C1 segment of cervical spinal cord (tissue), 14 donors: ENCODE data around the gene CAPN15.

ENCODE experiments used
- DNase-seq, 14 donors: peaks; one replicate each; lab custom pipeline; 2025; lab: John Stamatoyannopoulos, UW

Gene CAPN15

GRCh38 chr16:561413-561794, 33.9 kb downstream of the CAPN15 start:
- no peak for DNase-seq

DNA sequence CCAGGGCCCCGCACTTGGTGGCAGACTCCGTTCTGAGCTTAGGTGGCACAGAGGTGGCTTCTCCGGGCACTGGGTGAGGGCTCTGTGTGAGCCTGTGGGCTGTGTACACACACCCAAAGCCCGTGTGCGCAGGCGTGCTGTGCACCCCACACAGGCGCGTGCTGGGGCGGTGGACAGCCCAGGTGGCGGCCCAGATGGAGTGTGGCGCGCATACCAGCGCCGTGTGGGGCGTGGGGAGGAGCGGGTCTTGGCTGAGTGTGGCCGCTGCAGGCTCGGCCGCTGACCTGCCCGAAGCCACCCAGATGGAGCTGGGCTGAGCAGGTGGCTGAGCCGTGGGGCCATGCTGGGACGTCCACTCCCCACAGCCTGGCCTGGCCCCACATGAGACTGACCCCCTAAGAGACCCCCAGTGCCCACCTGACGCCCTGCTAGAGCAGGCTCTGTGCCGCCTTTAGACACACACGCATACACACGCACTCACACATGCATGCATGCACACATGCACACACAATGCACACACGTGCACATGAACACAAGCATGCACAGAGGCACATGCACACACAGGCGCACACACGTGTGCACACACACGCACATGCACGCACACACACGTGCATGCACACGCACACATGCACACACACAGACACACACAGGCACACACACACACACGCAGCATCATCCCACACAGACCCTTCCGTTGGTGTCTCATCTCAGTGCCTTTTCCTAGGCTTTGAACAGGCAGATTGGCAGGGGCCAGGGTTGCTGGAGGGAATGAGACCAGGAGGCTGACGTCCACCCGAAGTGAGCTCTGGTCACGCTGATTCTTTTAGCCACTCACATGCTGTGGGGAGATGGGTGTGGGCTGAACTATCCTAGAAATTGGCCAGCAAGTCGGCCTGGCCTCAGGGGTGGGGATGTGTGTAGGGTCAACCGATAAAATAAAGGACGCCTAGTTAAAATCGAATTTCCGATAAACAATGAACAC, 34.7 kb downstream of the CAPN15 start:
- DNase-seq: peak in 1 of 14 donors; percentile 90

GRCh38 chr16:563072-563644, 35.6 kb downstream of the CAPN15 start:
- DNase-seq: no peak

DNA sequence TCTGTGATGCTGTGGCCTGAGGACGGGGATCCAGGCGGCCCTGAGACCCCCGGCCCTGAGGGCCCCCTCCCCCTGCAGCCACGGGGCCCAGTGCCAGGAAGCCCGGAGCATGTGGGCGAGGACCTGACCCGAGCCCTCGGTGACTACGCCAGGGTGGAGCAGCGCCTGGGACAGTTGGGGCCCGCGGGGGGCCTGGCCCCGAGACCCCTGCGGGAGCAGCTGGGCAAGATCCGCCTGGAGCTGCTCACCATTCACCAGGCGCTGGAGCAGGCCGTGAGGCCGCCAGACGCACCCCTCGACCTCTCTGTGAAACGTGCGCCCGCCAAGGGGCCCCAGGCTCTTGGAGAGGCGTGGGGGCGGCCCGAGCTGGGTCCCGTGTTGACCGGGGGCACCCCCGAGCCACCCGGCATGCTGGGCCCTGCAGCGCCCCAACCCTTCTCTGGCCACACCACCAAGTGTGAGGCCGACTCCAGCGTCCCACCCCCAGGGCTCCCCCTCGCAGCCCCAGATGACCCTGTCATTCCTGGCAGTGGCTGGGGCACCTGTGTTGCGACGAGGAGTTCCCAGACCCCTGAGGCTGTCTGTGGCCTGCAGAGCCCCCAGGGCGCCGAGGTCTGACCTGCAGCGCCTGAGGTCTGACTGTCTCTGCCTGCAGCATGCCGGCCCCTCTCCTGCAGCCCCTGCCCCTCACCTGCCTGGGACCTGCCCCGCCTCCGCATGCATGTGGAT, 37.3 kb downstream of the CAPN15 start:
- no peak for DNase-seq

DNA sequence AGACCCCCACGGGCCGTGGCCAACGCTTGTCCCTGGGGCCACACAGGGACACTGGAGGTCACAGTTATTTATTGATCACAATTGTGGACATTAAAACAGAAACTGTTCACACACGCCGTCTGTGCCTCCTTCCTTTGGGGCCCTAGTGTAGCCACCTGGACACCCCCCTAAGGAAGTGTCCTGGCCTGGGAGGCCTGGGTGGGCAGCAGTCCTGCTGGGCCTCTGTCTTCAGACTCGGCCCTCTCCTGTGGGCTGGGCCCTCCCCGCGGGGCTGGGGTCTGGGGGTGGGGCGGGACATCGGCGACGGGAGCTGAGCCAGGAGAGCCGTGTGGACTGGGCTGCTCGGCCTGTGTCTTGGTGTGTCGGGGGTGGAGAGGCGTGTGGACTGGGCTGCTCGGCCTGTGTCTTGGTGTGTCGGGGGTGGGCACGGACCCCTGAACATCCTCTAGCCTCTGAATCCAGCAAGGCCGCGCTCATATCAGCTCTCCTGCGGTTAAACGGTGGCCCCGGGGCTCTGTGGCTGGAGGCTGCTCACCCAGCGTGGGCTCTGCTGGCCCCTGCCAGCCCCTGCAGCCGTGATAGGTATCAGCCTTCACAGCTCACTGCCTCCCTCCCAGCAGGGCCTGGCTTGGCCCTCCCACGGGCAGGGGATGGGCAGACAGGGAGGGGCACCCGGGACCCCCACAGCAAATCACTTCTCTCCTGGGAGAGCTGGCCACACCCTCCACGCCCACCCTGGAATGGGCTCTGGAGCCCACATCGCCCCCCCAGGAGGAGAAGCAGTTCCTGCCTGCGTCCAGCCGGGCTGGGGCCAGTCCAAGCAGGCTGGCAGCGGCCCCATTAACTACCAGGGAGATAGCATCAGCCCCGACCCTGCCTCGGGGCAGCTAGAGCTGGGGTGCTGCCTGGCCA, 38.2 kb downstream of the CAPN15 start:
- no peak for DNase-seq

- DNase-seq: peak in 1 of 14 donors; percentile 23
Measured at GRCh38 chr16:566475-567372, 39.2 kb downstream of the CAPN15 start, which contains the start of gene NHLRC4. Gene NHLRC4 (plus strand): TSS chr16:567005. CDS start chr16:568048, 1,043 bp downstream.

DNA sequence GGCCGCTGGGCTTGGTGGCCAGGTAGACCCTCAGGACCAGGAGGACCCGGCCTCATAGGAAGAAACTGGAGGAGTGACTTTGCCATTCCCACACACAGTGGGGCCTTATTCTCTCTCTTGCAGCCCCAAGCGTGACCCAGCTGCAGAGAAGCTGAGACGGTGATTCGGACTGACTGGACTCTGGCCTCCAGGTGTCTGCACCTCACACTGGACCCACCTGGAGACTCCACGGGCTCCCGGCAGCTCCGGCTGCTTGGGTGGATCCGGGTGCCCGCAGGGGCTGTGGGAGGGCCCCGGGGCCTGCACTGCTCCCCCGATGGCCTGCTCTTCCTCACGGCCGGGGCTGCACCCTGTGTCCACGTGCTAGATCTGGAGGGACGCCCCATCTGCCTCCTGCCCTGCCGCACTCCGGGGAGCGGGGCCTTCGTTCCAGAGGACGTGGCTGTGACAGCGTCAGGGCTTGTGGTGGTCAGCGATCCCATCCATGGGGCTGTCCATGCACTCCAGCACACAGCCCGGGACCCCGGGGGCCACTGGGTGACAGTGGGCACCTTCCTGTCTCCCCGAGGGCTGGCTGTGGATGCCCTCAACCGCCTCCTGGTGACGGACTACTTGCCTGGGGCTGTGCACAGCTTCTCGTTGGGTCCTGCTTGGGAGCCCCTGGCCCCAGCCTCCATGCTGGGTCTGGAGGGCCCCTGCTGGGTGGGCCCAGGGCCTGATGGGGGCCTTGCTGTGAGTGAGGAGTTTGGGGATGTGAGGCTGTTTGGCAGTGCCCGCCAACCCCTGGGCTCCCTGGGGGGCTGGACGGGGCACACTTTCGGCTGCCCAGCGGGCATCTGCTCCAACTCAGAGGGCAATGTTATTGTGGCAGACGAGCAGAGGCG, 40.1 kb downstream of the CAPN15 start:
- DNase-seq: no peak

DNA sequence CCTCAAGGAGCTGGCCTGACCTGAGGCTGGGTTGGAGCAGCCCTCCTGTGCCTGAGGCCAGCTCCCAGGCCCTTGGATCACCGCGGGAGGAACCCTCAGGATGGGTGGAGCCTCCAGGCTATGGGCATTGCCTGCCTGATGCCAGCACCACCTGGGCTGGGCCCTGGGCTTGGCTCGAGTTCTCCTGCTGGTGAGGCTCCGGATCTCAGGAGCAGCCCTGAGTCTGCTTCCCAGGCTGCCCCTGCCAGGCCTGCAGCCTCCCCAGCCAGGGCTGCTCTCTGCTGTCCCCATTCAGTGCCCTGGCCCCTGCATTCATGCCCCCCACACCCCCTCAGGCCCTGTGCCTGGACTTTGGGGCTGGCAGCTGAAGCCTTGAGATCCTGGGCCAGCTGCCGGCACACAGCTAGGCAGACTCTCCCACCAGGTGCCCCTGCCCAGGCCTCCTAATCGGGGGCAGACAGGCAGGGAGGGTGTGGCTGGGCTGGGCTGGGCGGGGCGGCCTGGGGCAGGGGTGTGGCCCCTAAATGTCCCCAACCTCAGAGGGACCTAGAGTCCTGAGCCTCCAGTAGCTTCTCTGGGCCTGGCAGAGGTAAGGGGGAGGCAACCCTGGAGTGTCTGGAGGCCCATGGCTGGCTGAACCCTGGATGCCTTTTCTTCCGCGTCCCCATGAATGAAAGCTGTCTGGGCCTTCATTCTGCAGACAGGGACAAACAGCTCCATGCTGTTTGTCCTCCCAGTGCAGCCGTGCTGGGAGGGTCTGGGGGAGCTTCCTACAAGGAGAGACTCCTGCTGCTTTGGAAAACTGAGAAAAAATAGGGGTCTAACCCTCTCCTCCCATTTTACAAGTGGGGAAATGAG, 41.1 kb downstream of the CAPN15 start:
- peak in 1 of 14 donors; percentile 38 for DNase-seq

DNA sequence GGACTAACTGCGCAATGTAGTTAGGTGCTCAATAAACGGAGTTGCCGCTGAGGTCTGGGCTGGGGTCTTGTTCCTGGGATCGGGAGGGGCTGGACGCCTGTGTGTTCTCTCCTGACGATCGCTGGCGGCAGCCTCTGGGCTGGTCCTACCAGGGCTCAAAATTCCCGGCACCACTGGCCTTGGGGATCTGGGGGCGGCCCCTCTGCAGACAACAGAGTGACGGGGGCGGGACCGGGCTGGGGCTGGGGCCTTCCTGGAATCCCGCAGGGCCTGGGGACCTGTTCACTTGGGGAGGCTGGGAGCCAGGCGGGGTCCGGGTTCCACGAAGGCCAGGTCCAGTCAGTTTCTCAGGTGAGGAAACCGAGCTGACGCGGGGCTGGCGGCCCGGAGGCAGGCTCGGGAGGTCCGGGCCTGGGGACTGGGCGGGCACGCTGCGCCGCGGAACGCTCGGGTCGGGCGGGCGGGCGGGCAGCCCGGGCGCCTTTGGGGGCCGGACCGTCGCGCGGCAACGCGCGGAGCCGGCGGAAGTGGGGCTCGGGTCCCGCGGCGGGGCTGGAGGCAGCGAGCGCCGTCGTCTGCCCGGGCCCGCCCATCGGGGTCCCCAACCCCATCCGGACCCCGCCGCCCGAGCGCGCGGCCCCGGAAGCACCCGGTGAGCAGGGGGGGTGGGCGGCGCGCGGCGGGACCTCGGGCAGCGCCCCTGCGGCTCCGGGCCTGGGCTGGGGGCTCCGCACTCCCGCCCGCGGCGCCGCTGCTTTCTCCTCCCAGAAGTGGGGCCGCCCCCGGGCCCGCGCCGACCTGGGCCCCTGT, 42.1 kb downstream of the CAPN15 start, which contains the start of gene PIGQ:
TSS of gene PIGQ (plus strand) at position 524 of the 810 bp plus-strand sequence. CDS start 4,107 bp downstream, outside the sequence.
- peak in 12 of 14 donors; percentile 10 to 85 (median 46) for DNase-seq

- no peak for DNase-seq
Measured at GRCh38 chr16:572865-573650, 45.5 kb downstream of the CAPN15 start.

DNA sequence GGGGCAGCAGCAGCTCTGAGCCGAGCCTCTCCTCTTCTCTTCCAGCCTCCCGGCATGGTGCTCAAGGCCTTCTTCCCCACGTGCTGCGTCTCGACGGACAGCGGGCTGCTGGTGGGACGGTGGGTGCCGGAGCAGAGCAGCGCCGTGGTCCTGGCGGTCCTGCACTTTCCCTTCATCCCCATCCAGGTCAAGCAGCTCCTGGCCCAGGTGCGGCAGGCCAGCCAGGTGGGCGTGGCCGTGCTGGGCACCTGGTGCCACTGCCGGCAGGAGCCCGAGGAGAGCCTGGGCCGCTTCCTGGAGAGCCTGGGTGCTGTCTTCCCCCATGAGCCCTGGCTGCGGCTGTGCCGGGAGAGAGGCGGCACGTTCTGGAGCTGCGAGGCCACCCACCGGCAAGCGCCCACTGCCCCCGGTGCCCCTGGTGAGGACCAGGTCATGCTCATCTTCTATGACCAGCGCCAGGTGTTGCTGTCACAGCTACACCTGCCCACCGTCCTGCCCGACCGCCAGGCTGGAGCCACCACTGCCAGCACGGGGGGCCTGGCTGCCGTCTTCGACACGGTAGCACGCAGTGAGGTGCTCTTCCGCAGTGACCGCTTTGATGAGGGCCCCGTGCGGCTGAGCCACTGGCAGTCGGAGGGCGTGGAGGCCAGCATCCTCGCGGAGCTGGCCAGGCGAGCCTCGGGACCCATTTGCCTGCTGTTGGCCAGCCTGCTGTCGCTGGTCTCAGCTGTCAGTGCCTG, 46.7 kb downstream of the CAPN15 start:
- no peak for DNase-seq

DNA sequence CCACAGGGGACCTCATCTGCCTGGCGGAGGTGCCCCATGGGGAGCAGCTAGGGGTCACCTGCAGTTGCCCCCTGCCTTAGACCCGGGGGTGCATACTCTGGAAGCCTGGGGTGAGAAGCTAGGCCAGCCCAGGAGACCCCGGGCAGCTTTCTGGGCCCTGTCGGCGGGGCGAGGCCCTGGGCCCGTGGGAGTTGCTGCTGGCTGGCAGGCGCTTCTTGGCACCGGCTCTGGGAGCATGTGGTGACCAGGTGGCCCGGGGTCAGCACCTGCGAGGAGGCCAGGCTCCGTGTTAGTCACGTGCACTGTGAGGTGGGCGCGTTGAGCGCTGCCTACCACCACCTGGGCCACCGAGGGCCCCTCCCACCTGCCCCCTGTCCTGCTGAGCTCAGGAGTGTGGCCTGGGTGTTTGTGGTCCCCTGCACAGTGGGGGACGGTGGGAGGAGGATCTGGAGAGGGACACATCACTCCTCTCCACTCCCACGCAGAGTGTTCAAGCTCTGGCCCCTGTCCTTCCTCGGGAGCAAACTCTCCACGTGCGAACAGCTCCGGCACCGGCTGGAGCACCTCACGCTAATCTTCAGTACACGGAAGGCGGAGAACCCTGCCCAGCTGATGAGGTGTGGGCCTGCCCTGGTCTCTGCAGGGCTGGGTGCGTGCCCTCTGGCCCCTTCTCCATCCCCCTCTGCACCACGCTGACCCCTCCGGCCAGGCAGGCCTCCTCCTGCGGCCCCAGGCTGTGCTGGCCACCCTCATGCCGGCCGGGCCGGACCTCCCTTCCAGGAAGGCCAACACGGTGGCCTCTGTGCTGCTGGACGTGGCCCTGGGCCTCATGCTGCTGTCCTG, 48.1 kb downstream of the CAPN15 start:
- DNase-seq: no peak

GRCh38 chr16:576197-576822, 48.8 kb downstream of the CAPN15 start:
- DNase-seq: no peak

DNA sequence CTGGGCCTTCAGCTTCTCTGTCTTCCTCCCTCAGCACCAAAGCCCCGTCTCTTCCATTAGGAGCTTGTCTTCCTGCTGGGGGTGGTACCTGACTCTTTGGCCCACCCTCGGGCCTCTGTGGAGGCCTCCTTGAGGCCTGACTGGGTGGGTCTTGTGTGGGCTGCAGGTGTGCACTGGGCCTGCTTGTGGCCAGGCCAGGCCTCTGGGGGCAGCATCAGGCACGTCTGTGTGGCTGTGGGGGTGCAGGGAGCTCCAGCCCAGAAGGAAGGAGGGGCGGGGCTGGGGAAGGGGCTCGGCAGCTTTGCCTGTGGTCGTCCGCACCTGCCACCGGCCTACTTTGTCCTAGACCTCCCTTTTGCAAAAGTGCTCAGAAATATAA, 49.3 kb downstream of the CAPN15 start:
- no peak for DNase-seq
